ENCODE results near the gene BCL2L11. TPM values are rescaled to one million over a fixed set of nuclear protein-coding genes. Genes with fewer than 3 reads are reported as not detected.

Gene BCL2L11
- total and polyA plus RNA-seq, 2 experiments from 2014 or later = 10.6 to 22.5 TPM

DNA sequence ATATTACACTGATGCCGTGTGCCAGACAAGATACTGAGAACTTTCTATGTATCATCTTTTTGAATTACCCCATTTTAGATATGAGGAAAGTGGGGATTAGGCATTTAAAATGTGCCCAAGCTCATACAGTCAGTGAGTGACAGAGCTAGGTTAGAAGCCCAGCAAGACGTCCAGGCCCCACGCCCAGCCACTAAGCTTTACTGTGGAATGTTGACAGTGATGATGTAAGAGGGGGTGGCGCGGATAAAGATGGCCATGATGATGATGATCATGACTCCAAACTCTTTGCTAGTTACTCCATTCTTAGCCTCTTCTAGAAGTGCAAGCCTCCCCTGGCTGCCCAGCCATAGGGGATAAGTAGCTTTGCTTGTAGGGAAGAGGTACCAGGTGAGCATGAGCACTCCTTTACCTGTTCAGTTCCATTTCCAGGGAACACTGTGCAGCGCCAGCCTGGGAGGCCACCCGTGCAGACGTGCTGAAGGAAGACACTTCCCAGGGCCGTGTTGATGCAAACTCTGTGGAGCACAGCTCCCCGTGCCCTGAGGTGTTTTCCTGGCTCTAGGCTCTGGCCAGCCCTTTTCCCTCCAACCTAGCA, 65.5 kb downstream of the BCL2L11 start (continued):
- TF ChIP-seq EZH2 (IDR thresholded peaks at IDR 0.05; ENCODE audit: low read depth, unreplicated experiment) (no peak), NANOG (IDR thresholded peaks at IDR 0.05; ENCODE audit: borderline replicate concordance) (no peak), STAT1 (IDR thresholded peaks at IDR 0.05; ENCODE audit: unreplicated experiment) (no peak), EZH2phosphoT487 (IDR thresholded peaks at IDR 0.05; ENCODE audit: unreplicated experiment) (no peak)

DNA sequence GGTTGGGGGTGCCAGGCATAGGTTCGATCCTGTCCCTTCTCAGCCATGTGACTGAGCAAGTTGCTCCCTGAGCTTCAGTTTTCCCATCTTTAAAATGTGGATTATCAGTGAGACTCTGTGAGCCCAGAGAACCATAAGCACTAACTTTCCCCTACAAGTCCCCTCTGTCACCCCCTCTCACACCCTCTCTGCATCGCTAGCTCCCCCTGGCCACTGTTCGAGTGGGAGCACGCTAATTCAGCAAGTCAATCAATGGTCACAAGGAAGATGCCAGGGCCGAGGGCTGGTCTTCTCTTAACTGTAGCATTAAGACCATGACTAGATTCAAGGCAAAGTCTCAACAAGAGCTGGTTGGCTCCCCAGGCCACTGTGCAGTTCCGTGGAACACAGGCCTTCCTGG, 66.2 kb downstream of the BCL2L11 start:
- Mint-ChIP-seq H3K4me1 (no peaks in the 10 kb centered on the region), H3K9me3 (no peaks in the 10 kb centered on the region), H3K27ac (no peak overlapping the region), H3K36me3 (ENCODE audit: low read depth) (no peaks in the 10 kb centered on the region), H3K4me3 (no peak overlapping the region), H3K27me3 (ENCODE audit: insufficient read depth, low read depth, poor library complexity) (peaks cover 2% of the 10 kb centered on the region)
- ATAC-seq (peak; percentile 58), DNase-seq (ENCODE audit: low spot score) (peak; percentile 47)
- Histone ChIP-seq H4K20me1 (replicated peaks; ENCODE audit: insufficient read depth) (no peaks in the 10 kb centered on the region), H3K79me2 (replicated peaks; ENCODE audit: insufficient read depth) (no peaks in the 10 kb centered on the region), H3K4me3 (no peak overlapping the region), H3F3A (replicated peaks; ENCODE audit: low read depth) (no peaks in the 10 kb centered on the region), H3K36me3 (ENCODE audit: insufficient read depth) (no peaks in the 10 kb centered on the region), H2AFZ (no peak overlapping the region), H3K4me2 (no peak overlapping the region), H3K27me3 (ENCODE audit: insufficient read depth) (no peaks in the 10 kb centered on the region), H3K9me2 (ENCODE audit: insufficient read depth) (peaks cover 15% of the 10 kb centered on the region), H3K27ac (ENCODE audit: low read depth) (no peak overlapping the region), H3K4me1 (ENCODE audit: insufficient read depth) (no peaks in the 10 kb centered on the region)
- TF ChIP-seq, protein P1, sequence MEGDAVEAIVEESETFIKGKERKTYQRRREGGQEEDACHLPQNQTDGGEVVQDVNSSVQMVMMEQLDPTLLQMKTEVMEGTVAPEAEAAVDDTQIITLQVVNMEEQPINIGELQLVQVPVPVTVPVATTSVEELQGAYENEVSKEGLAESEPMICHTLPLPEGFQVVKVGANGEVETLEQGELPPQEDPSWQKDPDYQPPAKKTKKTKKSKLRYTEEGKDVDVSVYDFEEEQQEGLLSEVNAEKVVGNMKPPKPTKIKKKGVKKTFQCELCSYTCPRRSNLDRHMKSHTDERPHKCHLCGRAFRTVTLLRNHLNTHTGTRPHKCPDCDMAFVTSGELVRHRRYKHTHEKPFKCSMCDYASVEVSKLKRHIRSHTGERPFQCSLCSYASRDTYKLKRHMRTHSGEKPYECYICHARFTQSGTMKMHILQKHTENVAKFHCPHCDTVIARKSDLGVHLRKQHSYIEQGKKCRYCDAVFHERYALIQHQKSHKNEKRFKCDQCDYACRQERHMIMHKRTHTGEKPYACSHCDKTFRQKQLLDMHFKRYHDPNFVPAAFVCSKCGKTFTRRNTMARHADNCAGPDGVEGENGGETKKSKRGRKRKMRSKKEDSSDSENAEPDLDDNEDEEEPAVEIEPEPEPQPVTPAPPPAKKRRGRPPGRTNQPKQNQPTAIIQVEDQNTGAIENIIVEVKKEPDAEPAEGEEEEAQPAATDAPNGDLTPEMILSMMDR (conservative IDR thresholded peaks at IDR 0.05; ENCODE audit: low read depth in 2 of 2) = peak; percentile 27 to 64; a peak in 3 of 4 replicates
- TF ChIP-seq, protein P2, sequence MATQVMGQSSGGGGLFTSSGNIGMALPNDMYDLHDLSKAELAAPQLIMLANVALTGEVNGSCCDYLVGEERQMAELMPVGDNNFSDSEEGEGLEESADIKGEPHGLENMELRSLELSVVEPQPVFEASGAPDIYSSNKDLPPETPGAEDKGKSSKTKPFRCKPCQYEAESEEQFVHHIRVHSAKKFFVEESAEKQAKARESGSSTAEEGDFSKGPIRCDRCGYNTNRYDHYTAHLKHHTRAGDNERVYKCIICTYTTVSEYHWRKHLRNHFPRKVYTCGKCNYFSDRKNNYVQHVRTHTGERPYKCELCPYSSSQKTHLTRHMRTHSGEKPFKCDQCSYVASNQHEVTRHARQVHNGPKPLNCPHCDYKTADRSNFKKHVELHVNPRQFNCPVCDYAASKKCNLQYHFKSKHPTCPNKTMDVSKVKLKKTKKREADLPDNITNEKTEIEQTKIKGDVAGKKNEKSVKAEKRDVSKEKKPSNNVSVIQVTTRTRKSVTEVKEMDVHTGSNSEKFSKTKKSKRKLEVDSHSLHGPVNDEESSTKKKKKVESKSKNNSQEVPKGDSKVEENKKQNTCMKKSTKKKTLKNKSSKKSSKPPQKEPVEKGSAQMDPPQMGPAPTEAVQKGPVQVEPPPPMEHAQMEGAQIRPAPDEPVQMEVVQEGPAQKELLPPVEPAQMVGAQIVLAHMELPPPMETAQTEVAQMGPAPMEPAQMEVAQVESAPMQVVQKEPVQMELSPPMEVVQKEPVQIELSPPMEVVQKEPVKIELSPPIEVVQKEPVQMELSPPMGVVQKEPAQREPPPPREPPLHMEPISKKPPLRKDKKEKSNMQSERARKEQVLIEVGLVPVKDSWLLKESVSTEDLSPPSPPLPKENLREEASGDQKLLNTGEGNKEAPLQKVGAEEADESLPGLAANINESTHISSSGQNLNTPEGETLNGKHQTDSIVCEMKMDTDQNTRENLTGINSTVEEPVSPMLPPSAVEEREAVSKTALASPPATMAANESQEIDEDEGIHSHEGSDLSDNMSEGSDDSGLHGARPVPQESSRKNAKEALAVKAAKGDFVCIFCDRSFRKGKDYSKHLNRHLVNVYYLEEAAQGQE (IDR thresholded peaks at IDR 0.05; ENCODE audit: unreplicated experiment) = no peak

DNA sequence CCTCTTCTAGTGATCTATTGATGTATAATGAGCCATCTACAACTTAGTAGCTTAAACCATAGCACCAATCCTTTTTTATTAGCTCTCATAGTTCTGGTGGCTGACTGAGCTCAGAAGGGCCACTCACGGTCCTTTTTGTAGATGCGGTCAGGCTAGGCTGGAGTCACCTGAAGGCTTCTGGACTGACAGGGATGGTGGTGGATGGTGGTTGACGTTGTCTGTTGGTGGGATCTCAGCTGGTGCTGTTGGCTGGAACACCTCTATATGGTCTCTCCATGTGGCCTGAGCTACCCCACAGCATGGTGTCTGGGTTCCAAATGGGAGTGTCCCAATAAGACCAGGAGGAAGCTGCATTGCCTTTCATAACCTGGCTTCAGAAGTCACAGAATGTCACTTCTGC, 68.0 kb downstream of the BCL2L11 start:
- no peak overlapping the region for H3K27ac Mint-ChIP-seq
- ATAC-seq (no peak), DNase-seq (ENCODE audit: low spot score) (no peak)
- Histone ChIP-seq H3K36me3 (ENCODE audit: insufficient read depth) (no peaks in the 10 kb centered on the region), H3K9me2 (ENCODE audit: insufficient read depth) (peaks cover 12% of the 10 kb centered on the region; the same call in 1 of the 2 replicates), H3K27me3 (ENCODE audit: insufficient read depth) (no peaks in the 10 kb centered on the region), H4K20me1 (replicated peaks; ENCODE audit: insufficient read depth) (no peaks in the 10 kb centered on the region), H3K4me3 (no peak overlapping the region), H3K27ac (ENCODE audit: low read depth) (no peak overlapping the region), H3K4me1 (ENCODE audit: insufficient read depth) (no peaks in the 10 kb centered on the region), H2AFZ (no peak overlapping the region), H3F3A (replicated peaks; ENCODE audit: low read depth) (no peaks in the 10 kb centered on the region), H3K79me2 (replicated peaks; ENCODE audit: insufficient read depth) (no peaks in the 10 kb centered on the region), H3K4me2 (no peak overlapping the region)
- no peaks in the 10 kb centered on the region; the same call in 2 of the 3 replicates for H3K9me3 Mint-ChIP-seq
- H3K36me3 Mint-ChIP-seq (ENCODE audit: low read depth) = no peaks in the 10 kb centered on the region
- TF ChIP-seq NANOG (IDR thresholded peaks at IDR 0.05; ENCODE audit: borderline replicate concordance) (no peak), CREB1 (CRISPR knock-in tag; IDR thresholded peaks at IDR 0.05; ENCODE audit: low read depth) (no peak), EZH2phosphoT487 (IDR thresholded peaks at IDR 0.05; ENCODE audit: unreplicated experiment) (no peak), ZNF114 (CRISPR knock-in tag; IDR thresholded peaks at IDR 0.05) (no peak), STAT1 (IDR thresholded peaks at IDR 0.05; ENCODE audit: unreplicated experiment) (no peak), JUNB (IDR thresholded peaks at IDR 0.05; ENCODE audit: unreplicated experiment) (no peak), ZNF331 (CRISPR knock-in tag; IDR thresholded peaks at IDR 0.05; ENCODE audit: low read depth) (no peak)
- TF ChIP-seq, protein P3, sequence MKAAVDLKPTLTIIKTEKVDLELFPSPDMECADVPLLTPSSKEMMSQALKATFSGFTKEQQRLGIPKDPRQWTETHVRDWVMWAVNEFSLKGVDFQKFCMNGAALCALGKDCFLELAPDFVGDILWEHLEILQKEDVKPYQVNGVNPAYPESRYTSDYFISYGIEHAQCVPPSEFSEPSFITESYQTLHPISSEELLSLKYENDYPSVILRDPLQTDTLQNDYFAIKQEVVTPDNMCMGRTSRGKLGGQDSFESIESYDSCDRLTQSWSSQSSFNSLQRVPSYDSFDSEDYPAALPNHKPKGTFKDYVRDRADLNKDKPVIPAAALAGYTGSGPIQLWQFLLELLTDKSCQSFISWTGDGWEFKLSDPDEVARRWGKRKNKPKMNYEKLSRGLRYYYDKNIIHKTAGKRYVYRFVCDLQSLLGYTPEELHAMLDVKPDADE (IDR thresholded peaks at IDR 0.05) = no peak
- peaks cover 2% of the 10 kb centered on the region for H3K27me3 Mint-ChIP-seq (ENCODE audit: insufficient read depth, low read depth, poor library complexity)
- no peak overlapping the region for H3K4me3 Mint-ChIP-seq
- no peaks in the 10 kb centered on the region for H3K4me1 Mint-ChIP-seq
